NCI-H146 (cell line): ENCODE results near the gene MYL6B.

Experiments used
- DNase-seq: peaks from one replicate; lab custom pipeline; 2025; lab: John Stamatoyannopoulos, UW

The MYL6B gene

GRCh38 chr12:56122637-56123036 is 29.8 kb upstream of the MYL6B start:
- peak; percentile 79 for DNase-seq

DNA sequence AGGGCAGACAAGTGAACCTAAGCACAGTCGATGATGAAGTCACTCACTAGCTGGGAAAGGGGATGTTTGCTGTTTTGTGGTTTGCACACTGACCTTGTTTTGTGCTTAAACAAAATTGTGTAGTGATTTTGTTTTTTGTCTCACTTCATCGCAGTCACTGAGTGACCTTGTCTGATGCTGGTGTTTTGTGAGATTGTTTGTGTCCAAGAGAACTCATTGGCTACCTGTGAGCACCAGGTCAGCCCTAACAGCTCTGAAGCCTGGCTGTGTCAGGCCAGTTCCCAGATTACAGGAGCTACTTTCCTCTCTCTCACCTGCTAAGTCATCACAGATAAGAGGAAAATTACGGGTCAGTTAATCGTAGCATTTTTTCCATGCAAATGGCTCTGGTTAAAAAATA is 28.3 kb upstream of the MYL6B start:
- DNase-seq: no peak

DNA sequence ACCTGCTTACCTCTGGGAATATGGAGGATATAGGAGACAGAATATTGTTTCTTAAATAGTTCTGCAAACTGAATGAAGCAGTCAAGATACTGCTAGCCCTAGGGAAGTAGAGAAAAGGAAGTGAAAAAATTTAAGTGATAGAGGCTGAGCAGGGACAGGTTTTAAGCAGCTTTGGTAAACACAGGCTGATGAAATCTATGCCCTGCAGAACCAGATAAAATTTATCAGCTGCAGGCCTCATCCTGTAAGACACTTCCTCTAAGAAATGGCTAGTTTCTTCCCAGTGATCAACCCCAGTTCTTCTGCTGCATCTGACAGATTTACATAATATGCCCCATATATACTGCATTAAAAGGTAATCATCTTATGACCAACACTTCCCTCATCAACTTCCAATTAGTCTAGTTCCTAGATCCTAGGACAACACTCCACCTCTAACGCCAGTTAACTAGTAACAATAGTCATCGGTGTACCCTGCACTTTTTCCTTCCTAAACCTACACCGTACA is 25.6 kb upstream of the MYL6B start:
- DNase-seq: no peak

- DNase-seq: no peak
These were observed 24.9 kb upstream of the MYL6B start for GRCh38 chr12:56127485-56127887.

GRCh38 chr12:56127888-56128669 is 24.3 kb upstream of the MYL6B start, which contains the start of gene ESYT1:
TSS of gene ESYT1 (plus strand) at chr12:56128267. CDS start at chr12:56128320, 53 bp downstream.
- DNase-seq: peak; percentile 100

- no peak for DNase-seq
These were observed 23.6 kb upstream of the MYL6B start for GRCh38 chr12:56128670-56129205.

- DNase-seq: peak; percentile 81
These were observed 23.0 kb upstream of the MYL6B start for GRCh38 chr12:56129206-56129941.

DNA sequence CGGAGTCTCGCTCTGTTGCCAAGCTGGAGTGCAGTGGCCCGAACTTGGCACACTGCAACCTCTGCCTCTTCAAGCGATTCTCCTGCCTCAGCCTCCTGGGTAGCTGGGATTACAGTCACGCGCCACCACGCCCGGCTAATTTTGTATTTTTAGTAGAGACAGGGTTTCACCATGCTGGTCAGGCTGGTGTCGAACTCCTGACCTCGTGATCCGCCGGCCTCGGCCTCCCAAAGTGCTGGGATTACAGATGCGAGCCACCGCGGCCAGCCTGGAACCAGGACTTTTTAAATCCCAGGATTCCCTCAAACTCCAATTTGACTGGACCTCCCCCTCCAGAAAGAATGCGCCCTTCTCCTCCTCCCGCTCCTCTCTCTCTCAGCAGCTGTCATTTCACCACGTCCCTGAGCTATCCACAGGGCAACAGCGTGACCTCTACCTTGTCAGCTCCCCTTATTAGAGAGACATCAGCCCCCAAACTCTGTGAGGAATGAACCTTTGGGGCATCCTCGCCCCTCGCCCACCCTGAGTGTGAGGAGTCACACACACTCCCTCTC is 22.4 kb upstream of the MYL6B start:
- no peak for DNase-seq

DNA sequence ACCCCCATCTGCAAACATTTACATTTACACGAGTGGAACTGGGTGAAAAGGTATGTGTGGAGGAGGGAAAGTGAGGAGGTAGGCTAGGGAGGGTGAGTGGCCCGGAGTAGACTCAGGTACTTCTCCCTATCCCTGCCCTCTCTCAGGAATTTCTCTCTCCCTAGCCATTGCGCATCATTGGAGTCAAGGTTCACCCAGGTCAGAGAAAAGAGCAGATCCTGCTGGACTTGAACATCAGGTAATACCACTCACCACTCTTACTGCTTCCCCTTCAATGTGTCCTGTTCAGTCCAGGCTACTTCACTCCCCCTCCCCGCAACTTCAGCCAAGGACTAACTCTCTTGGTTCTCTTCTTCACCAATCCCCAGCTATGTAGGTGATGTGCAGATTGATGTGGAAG is 21.5 kb upstream of the MYL6B start:
- no peak for DNase-seq

GRCh38 chr12:56134897-56135296 is 17.5 kb upstream of the MYL6B start:
- DNase-seq: no peak

DNA sequence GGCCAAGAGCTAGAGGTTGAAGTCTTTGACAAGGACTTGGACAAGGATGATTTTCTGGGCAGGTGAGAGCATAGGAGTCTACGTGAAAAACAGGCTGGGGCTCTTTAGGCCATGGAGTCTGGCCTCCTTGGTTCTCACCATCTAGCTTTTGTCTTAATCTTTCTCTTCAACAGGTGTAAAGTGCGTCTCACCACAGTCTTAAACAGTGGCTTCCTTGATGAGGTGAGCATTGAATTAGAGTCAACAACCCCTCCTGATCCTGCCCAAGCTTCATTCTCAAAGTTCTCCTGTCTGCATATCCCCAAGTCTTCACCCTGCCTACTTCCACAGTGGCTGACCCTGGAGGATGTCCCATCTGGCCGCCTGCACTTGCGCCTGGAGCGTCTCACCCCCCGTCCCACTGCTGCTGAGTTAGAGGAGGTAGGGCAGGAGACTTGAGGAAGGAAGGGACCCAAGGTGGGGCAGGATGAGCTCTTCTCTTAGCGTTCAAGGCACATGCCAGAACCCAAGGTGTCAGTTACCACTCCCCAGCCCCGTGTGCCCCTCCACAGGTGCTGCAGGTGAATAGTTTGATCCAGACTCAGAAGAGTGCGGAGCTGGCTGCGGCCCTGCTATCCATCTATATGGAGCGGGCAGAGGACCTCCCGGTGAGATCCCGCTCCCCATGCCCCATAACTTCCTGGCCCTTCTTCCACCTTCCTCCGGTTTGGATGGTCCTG is 14.4 kb upstream of the MYL6B start:
- DNase-seq: no peak

- no peak for DNase-seq
These were observed 10.2 kb upstream of the MYL6B start for GRCh38 chr12:56141946-56142784.

DNA sequence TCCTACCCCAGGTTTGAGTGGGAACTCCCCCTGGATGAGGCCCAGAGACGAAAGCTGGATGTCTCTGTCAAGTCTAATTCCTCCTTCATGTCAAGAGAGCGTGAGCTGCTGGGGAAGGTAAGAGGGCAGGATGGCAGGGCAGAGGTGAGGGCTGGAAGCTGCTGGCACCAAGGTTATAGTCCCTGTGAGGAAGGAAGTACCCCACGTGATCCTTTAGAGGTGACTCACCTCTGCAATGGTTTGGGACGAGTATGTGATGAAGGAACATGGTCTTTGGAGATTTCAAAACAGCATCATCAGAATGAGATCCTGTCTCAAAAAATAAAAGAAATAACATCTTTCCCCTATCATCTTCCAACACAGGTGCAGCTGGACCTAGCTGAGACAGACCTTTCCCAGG is 9.2 kb upstream of the MYL6B start:
- no peak for DNase-seq

GRCh38 chr12:56143870-56144269 is 8.5 kb upstream of the MYL6B start:
- no peak for DNase-seq

DNA sequence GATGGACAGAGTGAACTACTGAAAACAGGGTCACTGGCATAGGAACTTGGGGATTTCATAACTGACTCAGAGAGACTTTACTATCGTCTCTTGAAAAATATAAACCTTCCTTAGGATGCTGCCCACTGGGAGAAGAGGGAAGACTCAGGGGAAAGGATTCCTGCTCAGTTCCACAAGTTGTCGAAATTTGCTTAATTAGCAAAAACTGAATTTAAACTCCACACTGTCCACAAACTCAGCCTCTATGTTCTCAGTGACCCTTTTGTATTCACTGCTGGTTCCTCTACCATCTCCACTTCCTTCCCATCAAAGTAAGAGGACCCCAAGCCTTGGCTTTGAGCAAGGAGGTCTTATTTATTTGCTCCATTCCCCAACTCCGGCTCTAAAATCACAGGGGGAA is 7.2 kb upstream of the MYL6B start:
- no peak for DNase-seq

- no peak for DNase-seq
These were observed 5.6 kb upstream of the MYL6B start for GRCh38 chr12:56146492-56147460.

GRCh38 chr12:56150563-56150962 is 1.8 kb upstream of the MYL6B start:
- DNase-seq: no peak

GRCh38 chr12:56151672-56152131 is 685 bp upstream of the MYL6B start:
- peak; percentile 86 for DNase-seq
